Parathyroid adenoma (tissue), 2 donors: Measurements from ENCODE around the gene TOMM34.

Source experiments
- H2AFZ ChIP-seq: fragments of 300-600 bp; sonication (generic); one replicate; pipeline ENCODE4 v1.7.0; 2017; ENCODE audit warnings: antibody characterized with exemption, mild to moderate bottlenecking
- H3K27ac ChIP-seq: fragments of 300-600 bp; sonication (generic); one replicate; pipeline ENCODE4 v1.7.0; 2017
- H3K27me3 ChIP-seq: fragments of 300-600 bp; sonication (generic); one replicate; pipeline ENCODE4 v1.7.0; 2017; ENCODE audit warnings: low read length; ENCODE audit not compliant: control insufficient read depth, insufficient read depth
- H3K36me3 ChIP-seq: fragments of 300-600 bp; sonication (generic); one replicate; pipeline ENCODE4 v1.7.0; 2017; ENCODE audit warnings: low read length; ENCODE audit not compliant: control insufficient read depth, insufficient read depth
- H3K4me1 ChIP-seq: fragments of 300-600 bp; sonication (generic); one replicate; pipeline ENCODE4 v1.7.0; 2017; ENCODE audit warnings: control low read depth
- H3K4me2 ChIP-seq: fragments of 300-600 bp; sonication (generic); one replicate; pipeline ENCODE4 v1.7.0; 2017; ENCODE audit warnings: low read length
- H3K4me3 ChIP-seq: fragments of 300-600 bp; sonication (generic); one replicate; pipeline ENCODE4 v1.7.0; 2017; ENCODE audit warnings: low read depth, low read length
- H3K79me2 ChIP-seq: fragments of 300-600 bp; sonication (generic); one replicate; pipeline ENCODE4 v1.7.0; 2017; ENCODE audit warnings: control low read depth
- H3K9ac ChIP-seq: fragments of 300-600 bp; sonication (generic); one replicate; pipeline ENCODE4 v1.7.0; 2017; ENCODE audit warnings: mild to moderate bottlenecking
- H3K9me3 ChIP-seq: fragments of 300-600 bp; sonication (generic); one replicate; pipeline ENCODE4 v1.7.0; 2017; ENCODE audit warnings: low read length; ENCODE audit not compliant: control insufficient read depth
- CTCF ChIP-seq: fragments of 300-600 bp; sonication (generic); IDR thresholded peaks from one replicate; pipeline ENCODE4 v1.7.0; 2017; ENCODE audit warnings: antibody characterized with exemption, mild to moderate bottlenecking
- donor health status: primary hyperparathyroidism.

Gene TOMM34

GRCh38 chr20:44930517-44931168, 29.6 kb downstream of the TOMM34 start:
- H3K4me2 ChIP-seq = no peak overlapping the region
- H3K4me1 ChIP-seq = no peaks in the 10 kb centered on the region
- no peaks in the 10 kb centered on the region for H3K36me3 ChIP-seq

GRCh38 chr20:44928595-44928994, 31.6 kb downstream of the TOMM34 start:
- Histone ChIP-seq H2AFZ (no peak overlapping the region), H3K4me1 (no peaks in the 10 kb centered on the region), H3K4me2 (no peak overlapping the region), H3K9me3 (no peaks in the 10 kb centered on the region), H3K4me3 (no peak overlapping the region), H3K27me3 (no peaks in the 10 kb centered on the region), H3K79me2 (no peaks in the 10 kb centered on the region), H3K27ac (no peak overlapping the region), H3K9ac (no peak overlapping the region), H3K36me3 (no peaks in the 10 kb centered on the region)
- no peak for TF ChIP-seq CTCF

More at GRCh38 chr20:44930517-44931168, 29.6 kb downstream of the TOMM34 start:
- Histone ChIP-seq H3K9ac (no peak overlapping the region), H3K4me3 (no peak overlapping the region), H2AFZ (no peak overlapping the region), H3K9me3 (no peaks in the 10 kb centered on the region), H3K79me2 (no peaks in the 10 kb centered on the region), H3K27ac (no peak overlapping the region), H3K27me3 (no peaks in the 10 kb centered on the region)
- TF ChIP-seq CTCF = no peak

GRCh38 chr20:44924541-44924940, 35.7 kb downstream of the TOMM34 start:
- Histone ChIP-seq H3K9me3 (no peaks in the 10 kb centered on the region), H3K27ac (no peak overlapping the region), H3K4me1 (no peaks in the 10 kb centered on the region), H3K79me2 (no peaks in the 10 kb centered on the region), H3K9ac (no peak overlapping the region), H3K27me3 (no peaks in the 10 kb centered on the region), H3K4me3 (no peak overlapping the region), H3K36me3 (no peaks in the 10 kb centered on the region), H2AFZ (no peak overlapping the region), H3K4me2 (no peak overlapping the region)
- TF ChIP-seq CTCF = no peak

GRCh38 chr20:44921447-44921846, 38.8 kb downstream of the TOMM34 start:
- Histone ChIP-seq H3K9ac (no peak overlapping the region), H3K79me2 (no peaks in the 10 kb centered on the region), H3K4me3 (no peak overlapping the region), H2AFZ (no peak overlapping the region), H3K4me1 (no peaks in the 10 kb centered on the region), H3K4me2 (no peak overlapping the region), H3K36me3 (no peaks in the 10 kb centered on the region), H3K27me3 (no peaks in the 10 kb centered on the region), H3K9me3 (no peaks in the 10 kb centered on the region), H3K27ac (no peak overlapping the region)
- no peak for TF ChIP-seq CTCF

- TF ChIP-seq CTCF = no peak
- H3K9ac ChIP-seq = no peak overlapping the region
- no peak overlapping the region for H3K4me2 ChIP-seq
- no peak overlapping the region for H2AFZ ChIP-seq
- H3K4me3 ChIP-seq = no peak overlapping the region
- H3K9me3 ChIP-seq = no peaks in the 10 kb centered on the region
- H3K4me1 ChIP-seq = no peaks in the 10 kb centered on the region
- H3K79me2 ChIP-seq = no peaks in the 10 kb centered on the region
- H3K27me3 ChIP-seq = no peaks in the 10 kb centered on the region
- H3K36me3 ChIP-seq = no peaks in the 10 kb centered on the region
- H3K27ac ChIP-seq = no peak overlapping the region
These were observed 41.4 kb downstream of the TOMM34 start for GRCh38 chr20:44918761-44919160.
